Measurements from ENCODE around the gene LY6G6C.
A peak's percentile ranks its signal among the peaks of the same experiment; 100 is the strongest.

LY6G6C gene

DNA sequence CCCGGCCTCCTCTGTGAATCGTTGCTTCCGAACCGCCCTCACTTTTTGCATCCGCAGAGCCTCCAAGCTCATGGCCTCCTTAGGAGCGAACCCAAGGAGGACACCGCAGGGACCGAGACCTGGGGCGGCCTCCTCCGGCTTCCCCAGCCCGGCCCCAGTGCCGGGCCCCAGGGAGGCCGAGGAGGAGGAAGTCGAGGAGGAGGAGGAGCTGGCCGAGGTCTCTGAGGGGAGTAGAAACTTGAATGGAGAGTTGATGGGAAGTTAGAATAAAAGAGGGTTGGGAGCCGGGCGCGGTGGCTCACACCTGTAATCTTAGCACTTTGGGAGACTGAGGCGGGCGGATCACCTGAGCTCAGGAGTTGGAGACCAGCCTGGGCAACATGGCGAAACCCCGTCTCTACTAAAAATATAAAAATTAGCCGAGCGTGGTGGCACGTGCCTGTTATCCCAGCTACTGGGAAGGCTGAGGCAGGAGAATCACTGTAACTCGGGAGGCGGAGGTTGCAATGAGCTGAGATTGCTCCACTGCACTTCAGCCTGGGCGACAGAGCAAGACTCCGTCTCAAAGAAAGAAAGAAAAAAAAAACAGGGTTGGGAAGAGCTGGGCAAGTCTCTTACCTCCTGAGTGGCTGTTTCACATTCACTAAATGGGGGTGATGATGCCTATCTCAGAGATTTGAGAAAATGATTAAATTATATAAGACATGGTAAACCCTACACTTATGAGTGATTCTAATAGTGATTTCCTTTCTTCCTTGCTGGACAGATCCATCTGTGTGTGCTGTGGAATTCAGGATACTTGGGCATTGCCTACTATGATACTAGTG is 19.1 kb upstream of the LY6G6C start:
- peak in 1 of 2 donors; percentile 45 for DNase-seq

- DNase-seq: peak; percentile 84 to 95
These were observed 18.3 kb upstream of the LY6G6C start, which contains the start of gene MSH5 for GRCh38 chr6:31739639-31740396. TSS of gene MSH5 (plus strand) at chr6:31740005. CDS start at chr6:31740467, 462 bp downstream.

DNA sequence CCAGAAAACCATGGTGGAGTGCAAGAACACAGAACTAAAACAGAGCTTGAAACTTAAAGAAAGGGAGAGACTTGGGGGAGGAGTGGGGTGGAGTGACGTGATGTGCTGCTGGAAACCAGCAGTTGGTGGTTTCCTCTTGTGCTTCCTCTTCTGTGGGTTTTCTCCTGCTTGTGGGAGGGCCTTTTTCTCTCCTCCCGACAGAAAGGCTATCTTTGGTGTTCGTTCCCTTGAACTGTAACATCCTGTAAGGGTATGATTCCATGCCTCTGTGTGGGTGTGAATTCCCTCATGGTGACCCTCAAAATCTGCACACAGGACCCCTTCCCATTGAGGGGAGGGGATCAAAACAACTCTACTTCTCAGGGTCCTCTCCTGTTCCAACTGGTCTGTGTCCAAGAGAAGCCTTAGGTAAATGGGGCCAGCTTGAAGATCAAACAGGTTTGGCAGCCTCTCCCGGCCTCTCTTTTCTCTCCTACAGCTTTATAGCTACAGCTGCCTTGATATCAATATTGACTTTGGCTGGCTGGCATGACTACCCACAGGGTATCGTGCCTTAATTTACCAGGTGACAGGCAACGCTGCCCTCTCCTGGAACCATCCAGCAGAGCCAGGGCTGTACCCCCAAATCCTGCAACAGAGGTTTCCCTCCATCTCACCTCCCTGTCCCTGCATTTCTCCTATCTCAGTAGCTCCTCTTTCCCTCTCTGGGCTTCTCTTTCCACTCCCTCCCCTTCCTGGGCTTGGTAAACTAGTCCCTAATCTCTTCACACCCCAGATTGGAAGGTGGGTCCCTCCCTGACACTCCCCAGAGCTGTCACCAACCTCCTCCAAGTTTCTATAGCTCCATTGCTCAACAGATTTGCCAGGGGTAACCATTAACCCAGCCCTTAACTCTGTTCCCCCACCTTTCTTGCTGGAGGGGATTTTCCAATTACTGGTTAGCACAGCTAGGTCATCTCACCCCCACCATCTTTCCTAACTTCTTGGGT is 16.7 kb upstream of the LY6G6C start:
- peak; percentile 63 to 99 for DNase-seq

- peak; percentile 9 to 42 for DNase-seq
These were observed 15.9 kb upstream of the LY6G6C start for GRCh38 chr6:31737315-31737990.

DNA sequence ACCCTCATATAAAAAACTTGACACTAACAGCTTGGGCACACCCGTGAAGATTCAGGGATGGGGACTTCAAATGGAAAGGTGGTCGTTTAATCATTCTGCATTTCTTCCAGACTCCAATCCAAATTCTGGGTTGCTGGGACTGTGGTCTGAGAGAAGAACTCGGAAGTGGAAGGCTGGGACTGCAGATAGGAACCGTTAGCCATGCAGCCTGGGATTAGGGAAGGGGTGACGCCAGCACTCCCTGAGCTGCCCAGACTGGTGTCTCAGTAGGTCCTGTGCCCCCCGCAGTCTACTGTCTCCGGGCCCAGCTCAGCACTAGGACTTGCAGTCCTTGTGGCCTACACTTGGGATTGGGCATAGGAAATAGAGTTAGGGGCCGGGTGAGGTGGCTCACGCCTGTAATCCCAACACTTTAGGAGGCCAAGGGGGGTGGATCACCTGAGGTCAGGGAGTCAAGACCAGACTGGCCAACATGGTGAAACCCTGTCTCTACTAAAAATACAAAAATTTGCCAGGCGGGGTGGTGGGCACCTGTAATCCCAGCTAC is 15.3 kb upstream of the LY6G6C start:
- DNase-seq: peak in 1 of 2 donors; percentile 52

DNA sequence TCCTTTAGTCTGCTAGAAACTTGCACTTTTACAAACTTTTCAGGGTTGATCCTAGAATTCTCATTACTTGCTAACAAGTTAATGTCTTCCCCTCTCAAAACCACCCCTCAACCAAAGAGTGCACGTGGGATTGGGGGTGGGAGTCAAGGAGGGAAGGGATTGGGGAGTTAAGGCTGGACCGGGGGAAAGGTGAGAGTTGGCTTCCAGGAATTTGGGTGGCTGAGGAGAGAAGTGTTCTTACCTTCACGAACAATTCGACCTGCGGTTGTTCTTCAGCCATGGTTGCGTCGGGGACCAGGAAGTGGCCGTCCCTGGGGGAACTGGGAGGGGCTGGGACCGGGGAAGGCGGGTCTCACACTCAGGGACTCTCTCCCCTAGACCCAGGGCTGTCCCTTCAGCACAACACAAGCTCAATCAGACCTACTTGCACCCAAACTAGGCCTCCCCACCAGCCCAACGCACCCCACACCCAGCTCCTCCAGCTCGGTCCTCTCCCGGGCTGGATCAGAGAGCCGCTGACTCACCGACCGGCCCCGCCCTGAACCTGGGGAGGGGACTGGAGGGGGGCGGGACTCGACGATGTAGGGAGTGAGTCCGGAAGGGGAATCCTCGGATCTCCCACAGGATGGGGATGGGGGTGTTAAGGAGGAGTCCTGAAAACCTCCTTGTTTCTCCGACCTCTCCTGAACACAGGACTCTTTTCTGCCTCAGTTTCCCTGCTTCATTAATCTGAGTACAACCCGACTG is 14.6 kb upstream of the LY6G6C start, which contains the start of gene CLIC1:
TSS of gene CLIC1 (minus strand) at position 510 of the 747 bp plus-strand sequence. CDS start at position 280, 230 bp downstream.
- DNase-seq: peak; percentile 66 to 74

DNA sequence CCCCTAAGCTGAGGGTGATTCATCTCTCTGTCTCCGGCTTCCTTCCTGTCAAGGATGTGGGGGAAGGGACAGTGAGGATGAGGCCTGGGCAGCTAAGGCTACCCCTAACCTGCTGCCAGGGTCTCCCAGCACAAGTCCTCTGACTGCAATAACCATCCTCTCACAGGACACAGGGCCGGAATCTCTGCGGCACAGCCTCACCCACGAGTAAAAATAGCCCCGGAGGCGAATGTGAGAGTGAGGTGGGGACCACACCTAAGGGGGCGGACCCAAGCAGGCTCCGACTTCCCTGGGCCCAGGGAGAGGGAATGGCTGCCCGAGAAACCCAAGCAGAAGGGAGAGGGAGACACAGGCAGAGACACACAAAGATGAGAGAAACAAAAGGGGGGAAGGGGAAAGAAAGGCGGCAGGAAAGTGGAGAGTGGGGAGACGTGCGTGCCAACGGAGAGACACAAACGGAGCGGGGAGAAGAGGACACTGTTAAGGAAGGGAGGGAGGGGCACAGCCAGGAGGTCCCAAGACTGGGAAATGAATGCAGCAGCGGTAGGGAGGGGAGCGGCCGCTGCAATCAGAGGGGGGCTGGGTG is 13.4 kb upstream of the LY6G6C start:
- peak; percentile 49 to 85 for DNase-seq

DNA sequence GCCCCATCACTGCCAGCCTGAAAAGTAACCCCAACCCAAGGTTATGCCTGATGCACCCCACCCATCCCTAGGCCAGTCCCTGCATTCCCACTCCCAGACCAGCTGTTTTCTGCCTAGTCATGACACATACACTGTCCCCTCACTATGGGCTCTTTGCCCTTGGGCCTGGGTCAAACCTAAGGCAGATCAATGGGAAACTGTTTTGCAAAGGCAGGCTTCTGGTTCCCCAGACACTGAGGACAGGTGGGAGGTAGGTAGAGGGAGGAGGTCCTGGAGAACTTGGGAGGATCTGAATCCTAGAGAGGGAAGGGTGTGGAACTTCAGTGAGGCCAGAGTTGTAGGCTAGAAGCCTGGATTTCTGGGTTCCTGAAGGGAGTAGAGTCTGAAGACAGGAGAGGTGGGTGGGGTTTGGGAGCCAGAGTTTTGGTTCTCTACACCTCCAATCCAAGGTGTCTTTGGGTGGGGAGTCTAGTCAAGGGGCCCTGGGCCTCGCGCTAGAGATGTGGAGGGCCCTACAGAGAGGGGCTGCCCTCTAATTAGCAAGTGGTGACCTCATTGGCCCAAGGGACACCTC is 12.8 kb upstream of the LY6G6C start:
- DNase-seq: no peak

DNA sequence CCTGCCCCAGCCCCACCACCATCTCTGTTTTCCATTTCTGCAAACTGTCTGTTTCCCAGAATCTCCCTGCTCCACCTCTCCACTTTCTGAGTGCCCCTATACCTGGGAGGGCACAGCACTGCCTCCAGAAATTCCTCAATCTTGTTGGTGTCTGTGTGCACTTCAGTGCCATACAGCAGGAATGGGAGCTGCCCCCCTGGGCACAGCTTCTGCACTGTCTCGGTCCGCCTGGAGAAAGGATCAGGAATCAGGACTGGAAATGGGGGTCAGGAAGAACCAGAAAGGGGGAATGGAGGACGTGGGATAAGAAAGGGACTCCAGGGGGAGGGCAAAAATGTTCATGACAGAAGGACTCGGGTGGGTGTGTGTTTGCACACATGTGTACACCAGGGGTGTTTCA is 12.2 kb upstream of the LY6G6C start:
- DNase-seq: no peak

- no peak for DNase-seq
These were observed 10.5 kb upstream of the LY6G6C start for GRCh38 chr6:31732029-31732428.

GRCh38 chr6:31730631-31731086 is 9.1 kb upstream of the LY6G6C start:
- DNase-seq: no peak

- DNase-seq: peak; percentile 57 to 85
These were observed 8.6 kb upstream of the LY6G6C start for GRCh38 chr6:31729979-31730630.

GRCh38 chr6:31729515-31729978 is 8.0 kb upstream of the LY6G6C start:
- peak; percentile 52 to 95 for DNase-seq

DNA sequence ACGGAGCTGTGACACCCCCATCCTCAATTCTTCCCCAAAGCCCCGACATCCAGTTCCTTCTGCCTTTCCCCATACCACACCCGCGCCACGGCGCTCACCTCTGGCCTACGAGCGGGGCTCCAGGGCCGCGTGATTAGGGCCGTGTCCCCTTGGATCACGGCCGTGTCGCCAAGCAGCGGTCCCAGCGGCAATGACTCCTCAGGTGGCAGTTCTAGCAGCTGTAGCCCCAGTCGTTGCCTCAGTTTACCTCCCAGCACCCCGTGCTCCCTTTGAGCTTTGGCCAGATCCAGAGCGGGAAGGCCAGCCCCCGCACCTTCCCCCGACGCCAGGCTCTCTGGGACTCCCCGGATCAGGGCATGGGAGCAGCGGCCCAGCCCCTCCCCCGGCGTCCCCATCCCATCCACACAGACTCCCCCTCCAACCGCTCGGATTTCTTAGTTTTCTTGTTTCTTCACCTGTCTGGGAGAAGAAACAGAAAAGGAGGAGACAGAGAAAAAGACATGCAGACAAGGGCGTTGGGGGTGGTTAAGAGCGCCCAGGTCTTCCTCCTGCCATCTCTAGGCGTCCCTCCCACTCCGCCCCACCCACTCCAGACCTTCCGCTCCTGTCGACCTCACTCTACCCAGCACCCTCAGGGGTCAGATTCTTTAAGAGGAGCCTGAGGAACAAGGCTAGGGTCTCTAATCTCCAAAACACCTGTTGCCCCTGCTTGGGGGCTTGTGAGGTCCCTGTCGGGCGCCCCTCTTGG is 7.4 kb upstream of the LY6G6C start, which contains the start of gene DDAH2:
TSS of gene DDAH2 (minus strand) at position 533 of the 748 bp plus-strand sequence. CDS start at position 395, 138 bp downstream.
- no peak for DNase-seq

GRCh38 chr6:31727717-31728671 is 6.4 kb upstream of the LY6G6C start:
- DNase-seq: peak in 1 of 2 donors; percentile 87

- DNase-seq: peak in 1 of 2 donors; percentile 45
These were observed 5.6 kb upstream of the LY6G6C start for GRCh38 chr6:31727034-31727716.
